ENCODE data around the gene BRD4.

The BRD4 gene

GRCh38 chr19:15303105-15303780 is 29.1 kb downstream of the BRD4 start:
- Histone ChIP-seq H3K4me3 (ENCODE audit: control insufficient read depth in 1 of 7, extremely low read depth in 1 of 7, insufficient read depth in 4 of 7, low read depth in 2 of 7, low read length in 6 of 7) (no peak overlapping the region), H3K9me3 (ENCODE audit: control extremely low read depth in 1 of 5, control insufficient read depth in 4 of 5, insufficient read depth in 2 of 5, low read depth in 1 of 5, low read length in 4 of 5) (peaks cover 0 to 9% (median 3%) of the 10 kb centered on the region in 5 experiments), H3K27me3 (replicated peaks in 2 of 5; ENCODE audit: control insufficient read depth in 4 of 5, insufficient read depth in 5 of 5, low read length in 4 of 5) (no peaks in the 10 kb centered on the region), H3K4me1 (ENCODE audit: control extremely low read depth in 1 of 4, control insufficient read depth in 4 of 4, insufficient read depth in 4 of 4, low read length in 3 of 4) (peaks cover 7 to 29% (median 18%) of the 10 kb centered on the region in 4 experiments), H3K36me3 (ENCODE audit: control insufficient read depth in 4 of 4, insufficient read depth in 4 of 4, low read length in 3 of 4) (peaks cover 0 to 7% (median 2%) of the 10 kb centered on the region in 4 experiments), H3K27ac (ENCODE audit: insufficient read depth in 1 of 2, low read depth in 1 of 2, low read length in 2 of 2, poor library complexity in 1 of 2, severe bottlenecking in 2 of 2) (no peak overlapping the region)
- 98% methylated on average over 5 of the region's 7 CpGs for WGBS (ENCODE audit: insufficient coverage)
- ChIA-PET CTCF (interaction anchor here (1.1 to 2.3 kb wide), 6 partner anchors 10 to 31 kb away, joined by 3 to 9 read pairs (median 6); no protein-coding TSS in a partner anchor), POLR2A (interaction anchor here (0.9 to 1.7 kb wide), 3 partner anchors 14 to 37 kb away, joined by 3 to 6 read pairs (median 3); no protein-coding TSS in a partner anchor)
- no peak for DNase-seq

GRCh38 chr19:15300533-15301197 is 31.7 kb downstream of the BRD4 start:
- Histone ChIP-seq H3K4me3 (ENCODE audit: control insufficient read depth in 1 of 7, extremely low read depth in 1 of 7, insufficient read depth in 4 of 7, low read depth in 2 of 7, low read length in 6 of 7) (no peak overlapping the region), H3K9me3 (ENCODE audit: control extremely low read depth in 1 of 5, control insufficient read depth in 4 of 5, insufficient read depth in 2 of 5, low read depth in 1 of 5, low read length in 4 of 5) (peaks cover 0 to 6% (median 2%) of the 10 kb centered on the region in 5 experiments), H3K27me3 (replicated peaks in 2 of 5; ENCODE audit: control insufficient read depth in 4 of 5, insufficient read depth in 5 of 5, low read length in 4 of 5) (no peaks in the 10 kb centered on the region), H3K27ac (ENCODE audit: insufficient read depth in 1 of 2, low read depth in 1 of 2, low read length in 2 of 2, poor library complexity in 1 of 2, severe bottlenecking in 2 of 2) (no peak overlapping the region), H3K4me1 (ENCODE audit: control extremely low read depth in 1 of 4, control insufficient read depth in 4 of 4, insufficient read depth in 4 of 4, low read length in 3 of 4) (peaks cover 12 to 51% (median 40%) of the 10 kb centered on the region in 4 experiments), H3K36me3 (ENCODE audit: control insufficient read depth in 4 of 4, insufficient read depth in 4 of 4, low read length in 3 of 4) (peaks cover 0 to 8% (median 3%) of the 10 kb centered on the region in 4 experiments)
- WGBS (ENCODE audit: insufficient coverage) = 88% methylated on average over 4 of the region's 6 CpGs
- POLR2A ChIA-PET = no interaction called here
- CTCF ChIA-PET = interaction anchor here (0.6 to 1.3 kb wide), 3 partner anchors 11 to 77 kb away, joined by 3 to 6 read pairs (median 4); no protein-coding TSS in a partner anchor
- no peak for DNase-seq

DNA sequence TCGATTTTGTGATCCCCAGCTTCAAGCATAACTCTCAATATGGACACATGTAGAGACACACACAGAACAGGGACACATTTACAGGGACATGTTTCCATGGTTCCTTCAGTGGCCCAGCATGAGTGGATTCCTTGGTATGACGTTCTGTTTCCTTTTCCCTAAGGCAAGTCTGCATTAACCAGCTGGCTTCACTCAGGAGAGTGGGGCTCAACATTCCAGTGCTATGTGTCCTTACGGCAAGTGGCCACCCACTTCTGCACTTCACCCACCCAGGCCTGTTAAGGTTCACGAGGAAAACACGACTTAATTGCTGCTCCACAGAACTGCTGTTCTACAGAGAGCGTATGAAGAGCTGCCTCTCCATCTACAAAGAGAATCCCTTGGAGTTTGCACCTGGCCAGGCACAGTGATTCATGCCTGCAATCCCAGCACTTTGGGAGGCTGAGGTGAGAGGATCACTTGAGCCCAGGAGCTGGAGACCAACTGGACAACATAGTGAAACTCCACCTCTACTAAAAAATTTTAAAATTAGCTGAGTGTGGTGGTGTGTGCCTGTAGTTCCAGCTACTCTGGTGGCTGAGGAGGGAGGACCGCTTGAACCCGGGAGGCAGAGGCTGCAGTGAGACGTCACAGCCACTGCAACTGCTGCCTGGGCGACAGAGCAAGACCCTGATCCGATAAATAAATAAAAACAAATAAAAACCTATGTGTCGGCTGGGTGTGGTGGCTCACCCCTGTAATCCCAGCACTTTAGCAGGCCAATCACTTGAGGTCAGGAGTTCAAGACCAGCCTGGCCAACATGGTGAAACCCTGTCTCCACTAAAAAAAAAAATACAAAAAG is 32.5 kb downstream of the BRD4 start:
- WGBS (ENCODE audit: insufficient coverage) = 97% methylated on average over 10 of the region's 12 CpGs

GRCh38 chr19:15298847-15299567 is 33.3 kb downstream of the BRD4 start:
- 96% methylated on average over 4 of the region's 7 CpGs for WGBS (ENCODE audit: insufficient coverage)
- Histone ChIP-seq H3K36me3 (ENCODE audit: control insufficient read depth in 4 of 4, insufficient read depth in 4 of 4, low read length in 3 of 4) (peaks cover 0 to 15% (median 2%) of the 10 kb centered on the region in 4 experiments), H3K27me3 (replicated peaks in 2 of 5; ENCODE audit: control insufficient read depth in 4 of 5, insufficient read depth in 5 of 5, low read length in 4 of 5) (no peaks in the 10 kb centered on the region), H3K27ac (ENCODE audit: insufficient read depth in 1 of 2, low read depth in 1 of 2, low read length in 2 of 2, poor library complexity in 1 of 2, severe bottlenecking in 2 of 2) (peak overlapping the region in 1 of 2 experiments; percentile 27), H3K4me1 (ENCODE audit: control extremely low read depth in 1 of 4, control insufficient read depth in 4 of 4, insufficient read depth in 4 of 4, low read length in 3 of 4) (peaks cover 17 to 58% (median 50%) of the 10 kb centered on the region in 4 experiments), H3K9me3 (ENCODE audit: control extremely low read depth in 1 of 5, control insufficient read depth in 4 of 5, insufficient read depth in 2 of 5, low read depth in 1 of 5, low read length in 4 of 5) (no peaks in the 10 kb centered on the region), H3K4me3 (ENCODE audit: control insufficient read depth in 1 of 7, extremely low read depth in 1 of 7, insufficient read depth in 4 of 7, low read depth in 2 of 7, low read length in 6 of 7) (no peak overlapping the region)
- DNase-seq = no peak
- ChIA-PET CTCF (interaction anchor here (0.6 to 1.8 kb wide), 7 partner anchors 15 to 82 kb away, joined by 3 to 6 read pairs (median 3); no protein-coding TSS in a partner anchor), POLR2A (no interaction called here)

More for the DNA sequence above, 32.5 kb downstream of the BRD4 start:
- POLR2A ChIA-PET = no interaction called here
- Histone ChIP-seq H3K4me1 (ENCODE audit: control extremely low read depth in 1 of 4, control insufficient read depth in 4 of 4, insufficient read depth in 4 of 4, low read length in 3 of 4) (peaks cover 12 to 56% (median 43%) of the 10 kb centered on the region in 4 experiments), H3K36me3 (ENCODE audit: control insufficient read depth in 4 of 4, insufficient read depth in 4 of 4, low read length in 3 of 4) (peaks cover 0 to 11% (median 2%) of the 10 kb centered on the region in 4 experiments), H3K4me3 (ENCODE audit: control insufficient read depth in 1 of 7, extremely low read depth in 1 of 7, insufficient read depth in 4 of 7, low read depth in 2 of 7, low read length in 6 of 7) (no peak overlapping the region), H3K27ac (ENCODE audit: insufficient read depth in 1 of 2, low read depth in 1 of 2, low read length in 2 of 2, poor library complexity in 1 of 2, severe bottlenecking in 2 of 2) (peak overlapping the region in 1 of 2 experiments; percentile 7), H3K27me3 (replicated peaks in 2 of 5; ENCODE audit: control insufficient read depth in 4 of 5, insufficient read depth in 5 of 5, low read length in 4 of 5) (no peaks in the 10 kb centered on the region), H3K9me3 (ENCODE audit: control extremely low read depth in 1 of 5, control insufficient read depth in 4 of 5, insufficient read depth in 2 of 5, low read depth in 1 of 5, low read length in 4 of 5) (no peaks in the 10 kb centered on the region)
- CTCF ChIA-PET = interaction anchor here (0.6 to 1.8 kb wide), 7 partner anchors 10 to 77 kb away, joined by 3 to 6 read pairs (median 4); no protein-coding TSS in a partner anchor
- no peak for DNase-seq

GRCh38 chr19:15297416-15298224 is 34.7 kb downstream of the BRD4 start:
- H3K27ac ChIP-seq (ENCODE audit: insufficient read depth in 1 of 2, low read depth in 1 of 2, low read length in 2 of 2, poor library complexity in 1 of 2, severe bottlenecking in 2 of 2) = peak overlapping the region; percentile 4 to 70
- H3K4me1 ChIP-seq (ENCODE audit: control extremely low read depth in 1 of 4, control insufficient read depth in 4 of 4, insufficient read depth in 4 of 4, low read length in 3 of 4) = peaks cover 17 to 69% (median 60%) of the 10 kb centered on the region in 4 experiments
- 77% methylated on average over 9 of the region's 10 CpGs for WGBS (ENCODE audit: insufficient coverage)
- ChIA-PET POLR2A (no interaction called here), CTCF (interaction anchor here (0.6 to 2.0 kb wide), 11 partner anchors 9 to 121 kb away, joined by 3 to 9 read pairs (median 3); partner anchors contain the start of gene AKAP8L)
- H3K36me3 ChIP-seq (ENCODE audit: control insufficient read depth in 4 of 4, insufficient read depth in 4 of 4, low read length in 3 of 4) = peaks cover 0 to 15% (median 2%) of the 10 kb centered on the region in 4 experiments
- H3K27me3 ChIP-seq (replicated peaks in 2 of 5; ENCODE audit: control insufficient read depth in 4 of 5, insufficient read depth in 5 of 5, low read length in 4 of 5) = no peaks in the 10 kb centered on the region
- H3K4me3 ChIP-seq (ENCODE audit: control insufficient read depth in 1 of 7, extremely low read depth in 1 of 7, insufficient read depth in 4 of 7, low read depth in 2 of 7, low read length in 6 of 7) = peak overlapping the region in 2 of 7 experiments; percentile 20 to 43
- no peaks in the 10 kb centered on the region for H3K9me3 ChIP-seq (ENCODE audit: control extremely low read depth in 1 of 5, control insufficient read depth in 4 of 5, insufficient read depth in 2 of 5, low read depth in 1 of 5, low read length in 4 of 5)
- DNase-seq = peak; percentile 43 to 64 (median 61)
